Glutamatergic neuron (in vitro differentiated cells): ENCODE data around the gene ENPP1. TPM values are rescaled to one million over a fixed set of nuclear protein-coding genes. Genes with fewer than 3 reads are reported as not detected.

Experiments used
- DNase-seq: peaks from one replicate; pipeline ENCODE4 v3.0.0; 2022
- H3K27ac Mint-ChIP-seq: one replicate; pipeline ENCODE4 v1.8.0; 2020; ENCODE audit warnings: mild to moderate bottlenecking, mixed read lengths, inconsistent platforms; ENCODE audit not compliant: unreplicated experiment
- H3K27me3 Mint-ChIP-seq: one replicate; pipeline ENCODE4 v1.8.0; 2020; ENCODE audit warnings: mild to moderate bottlenecking, moderate library complexity, mixed read lengths, inconsistent platforms; ENCODE audit not compliant: unreplicated experiment
- H3K36me3 Mint-ChIP-seq: one replicate; pipeline ENCODE4 v1.8.0; 2020; ENCODE audit warnings: mild to moderate bottlenecking, mixed read lengths, inconsistent platforms; ENCODE audit not compliant: unreplicated experiment
- H3K4me1 Mint-ChIP-seq: one replicate; pipeline ENCODE4 v1.8.0; 2020; ENCODE audit warnings: mild to moderate bottlenecking, low read depth, mixed read lengths, inconsistent platforms; ENCODE audit not compliant: unreplicated experiment
- H3K4me3 Mint-ChIP-seq: one replicate; pipeline ENCODE4 v1.8.0; 2020; ENCODE audit warnings: mild to moderate bottlenecking, mixed read lengths, inconsistent platforms; ENCODE audit not compliant: unreplicated experiment
- H3K9me3 Mint-ChIP-seq: one replicate; pipeline ENCODE4 v1.8.0; 2020; ENCODE audit warnings: mild to moderate bottlenecking, moderate library complexity, mixed read lengths, inconsistent platforms; ENCODE audit not compliant: unreplicated experiment
- CTCF ChIP-seq: fragments of 200-600 bp; sonication (generic); IDR thresholded peaks from one replicate; pipeline ENCODE4 v1.5.0; 2021; ENCODE audit not compliant: partially characterized antibody, unreplicated experiment
- microRNA-seq: library from miRNA; unstranded; fragments of <30 nt; microRNA quantifications from one replicate; pipeline ENCODE4, GENCODE V29; 2020; ENCODE audit not compliant: unreplicated experiment
- total RNA-seq: library from RNA; stranded (reverse); fragmentation: NEBNext Ultra II Directional; extraction: Animal tissue kit (Norgen Biotek cat#: 25700); gene quantifications from one replicate; pipeline ENCODE4 v1.2.1, GENCODE V29; 2021; ENCODE audit not compliant: unreplicated experiment

Gene ENPP1
- total RNA-seq, 1 donor from 2014 or later = 2.4 TPM

GRCh38 chr6:131936156-131936555 lies 128.3 kb downstream of the ENPP1 start:
- no peak for DNase-seq
- Mint-ChIP-seq H3K9me3 (peaks cover 3% of the 10 kb centered on the region), H3K27ac (no peak overlapping the region), H3K4me1 (no peaks in the 10 kb centered on the region), H3K27me3 (peaks cover 2% of the 10 kb centered on the region), H3K36me3 (no peaks in the 10 kb centered on the region), H3K4me3 (no peak overlapping the region)
- no peak for TF ChIP-seq CTCF

- TF ChIP-seq CTCF = no peak
- no peak for DNase-seq
- Mint-ChIP-seq H3K27me3 (peaks cover 2% of the 10 kb centered on the region), H3K9me3 (peaks cover 3% of the 10 kb centered on the region), H3K27ac (no peak overlapping the region), H3K4me3 (no peak overlapping the region), H3K36me3 (no peaks in the 10 kb centered on the region), H3K4me1 (no peaks in the 10 kb centered on the region)
Observed at GRCh38 chr6:131937226-131937625, 129.4 kb downstream of the ENPP1 start.

GRCh38 chr6:131937703-131938631 lies 130.1 kb downstream of the ENPP1 start:
- Mint-ChIP-seq H3K4me1 (no peaks in the 10 kb centered on the region), H3K27me3 (peaks cover 2% of the 10 kb centered on the region), H3K36me3 (no peaks in the 10 kb centered on the region), H3K9me3 (peaks cover 3% of the 10 kb centered on the region), H3K27ac (no peak overlapping the region), H3K4me3 (no peak overlapping the region)
- no peak for TF ChIP-seq CTCF
- no peak for DNase-seq

Small RNA genes lying within 50 kb of the gene (microRNA-seq; reads per million reads assigned to microRNA genes)
- not detected for gene MIR548H5

Other genes with a start within 250 kb of the ENPP1 start
- gene ARG1, start 234.8 kb upstream of the ENPP1 start, total RNA-seq = not detected
- 38.8 TPM for gene MED23, start 179.8 kb upstream of the ENPP1 start, total RNA-seq
- not detected for gene ENPP3, start 170.7 kb upstream of the ENPP1 start, total RNA-seq
- gene OR2A4, start 106.6 kb upstream of the ENPP1 start, total RNA-seq = not detected
- not detected for gene CTAGE9, start 97.0 kb upstream of the ENPP1 start, total RNA-seq
- 1.2 TPM for gene CCN2, start 143.4 kb downstream of the ENPP1 start, total RNA-seq